Measurements from ENCODE around the gene AUTS2.

Gene AUTS2

DNA sequence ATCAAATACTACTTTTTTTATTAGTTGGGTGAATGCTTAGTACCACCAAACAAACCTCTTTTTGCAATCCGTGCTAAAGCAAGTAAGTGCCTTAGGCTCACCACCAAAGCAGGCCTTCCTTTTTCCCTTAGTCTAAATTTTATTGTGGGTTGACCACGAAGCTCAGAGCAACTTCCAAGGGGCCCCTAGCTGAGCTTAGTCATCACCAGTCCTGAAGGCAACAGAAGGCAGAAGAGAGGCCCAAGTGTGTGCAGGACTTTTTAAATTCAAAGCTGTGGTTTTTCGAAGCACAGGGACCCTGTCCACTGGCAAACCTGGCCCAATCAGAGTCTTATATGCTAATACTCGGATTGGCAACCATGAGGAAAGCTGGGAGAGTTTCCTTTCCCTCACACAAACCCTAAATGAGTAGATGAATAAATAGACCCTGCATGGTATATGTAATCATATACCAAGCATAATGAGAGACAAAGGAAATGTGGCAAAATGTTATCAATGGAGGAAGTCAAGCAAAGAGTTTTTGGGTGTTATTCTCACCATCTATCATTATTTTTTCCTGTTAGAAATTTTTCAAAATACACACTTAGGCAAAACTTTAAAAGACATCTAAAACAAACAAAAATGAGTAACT lies 1080.5 kb downstream of the AUTS2 start:
- H3K27ac ChIP-seq (ENCODE audit: low read depth, low read length): no peak overlapping the region
- H3F3A ChIP-seq (ENCODE audit: insufficient read depth): no peaks in the 10 kb centered on the region
- no peaks in the 10 kb centered on the region for H4K20me1 ChIP-seq (ENCODE audit: low read depth, low read length)
- no peak overlapping the region for H3K4me2 ChIP-seq (ENCODE audit: low read depth, low read length, poor library complexity, severe bottlenecking)
- no peaks in the 10 kb centered on the region for H3K9me2 ChIP-seq (replicated peaks; ENCODE audit: insufficient read depth, low read length)
- no peak for TF ChIP-seq EZH2phosphoT487 (conservative IDR thresholded peaks at IDR 0.05; ENCODE audit: low read length)
- TF ChIP-seq CTCF (IDR thresholded peaks at IDR 0.05; ENCODE audit: insufficient read depth, low read length, poor library complexity, severe bottlenecking): no peak
- no peak overlapping the region for H3K9ac ChIP-seq (ENCODE audit: low read length)
- no peaks in the 10 kb centered on the region for H3K9me3 ChIP-seq (ENCODE audit: insufficient read depth, low read length)
- H3K4me3 ChIP-seq (ENCODE audit: insufficient read depth, low read length, poor library complexity, severe bottlenecking): no peak overlapping the region
- no peak overlapping the region for H2AFZ ChIP-seq (ENCODE audit: low read depth, low read length, severe bottlenecking)
- no peaks in the 10 kb centered on the region for H3K79me2 ChIP-seq (ENCODE audit: insufficient read depth, low read length)
- H3K27me3 ChIP-seq (ENCODE audit: low read length): no peaks in the 10 kb centered on the region
- no peaks in the 10 kb centered on the region for H3K36me3 ChIP-seq (ENCODE audit: low read length)

DNA sequence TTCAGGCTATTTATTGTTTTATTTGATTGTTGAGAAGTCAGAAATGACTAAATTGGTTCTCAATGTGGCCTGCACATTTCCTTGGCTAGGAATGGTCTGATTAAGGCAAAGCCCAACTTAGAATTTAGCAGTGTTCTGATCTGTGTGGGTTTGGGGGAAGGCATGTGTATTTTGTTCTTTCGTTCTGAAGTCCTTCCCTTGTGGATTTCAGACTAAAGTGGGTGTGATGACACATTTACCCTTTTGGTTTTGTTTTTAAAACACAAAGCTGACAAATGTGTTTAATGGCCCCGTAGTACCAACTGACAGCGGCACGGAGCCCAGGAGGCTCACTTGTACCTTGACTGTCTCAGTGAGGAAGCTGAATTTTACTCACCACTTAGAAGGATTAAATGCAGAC lies 1081.4 kb downstream of the AUTS2 start:
- no peaks in the 10 kb centered on the region for H3K9me2 ChIP-seq (replicated peaks; ENCODE audit: insufficient read depth, low read length)
- H2AFZ ChIP-seq (ENCODE audit: low read depth, low read length, severe bottlenecking): no peak overlapping the region
- no peak overlapping the region for H3K4me2 ChIP-seq (ENCODE audit: low read depth, low read length, poor library complexity, severe bottlenecking)
- H3F3A ChIP-seq (ENCODE audit: insufficient read depth): no peaks in the 10 kb centered on the region
- H3K36me3 ChIP-seq (ENCODE audit: low read length): no peaks in the 10 kb centered on the region
- H3K27me3 ChIP-seq (ENCODE audit: low read length): no peaks in the 10 kb centered on the region
- TF ChIP-seq CTCF (IDR thresholded peaks at IDR 0.05; ENCODE audit: insufficient read depth, low read length, poor library complexity, severe bottlenecking): no peak
- TF ChIP-seq EZH2phosphoT487 (conservative IDR thresholded peaks at IDR 0.05; ENCODE audit: low read length): no peak
- no peak overlapping the region for H3K4me3 ChIP-seq (ENCODE audit: insufficient read depth, low read length, poor library complexity, severe bottlenecking)
- no peaks in the 10 kb centered on the region for H4K20me1 ChIP-seq (ENCODE audit: low read depth, low read length)
- no peaks in the 10 kb centered on the region for H3K79me2 ChIP-seq (ENCODE audit: insufficient read depth, low read length)
- no peak overlapping the region for H3K27ac ChIP-seq (ENCODE audit: low read depth, low read length)
- H3K9ac ChIP-seq (ENCODE audit: low read length): no peak overlapping the region
- no peaks in the 10 kb centered on the region for H3K9me3 ChIP-seq (ENCODE audit: insufficient read depth, low read length)

- no peak overlapping the region for H2AFZ ChIP-seq (ENCODE audit: low read depth, low read length, severe bottlenecking)
- no peak overlapping the region for H3K9ac ChIP-seq (ENCODE audit: low read length)
- H3K27me3 ChIP-seq (ENCODE audit: low read length): no peaks in the 10 kb centered on the region
- H3K9me3 ChIP-seq (ENCODE audit: insufficient read depth, low read length): no peaks in the 10 kb centered on the region
- H3K9me2 ChIP-seq (replicated peaks; ENCODE audit: insufficient read depth, low read length): no peaks in the 10 kb centered on the region
- no peaks in the 10 kb centered on the region for H3K36me3 ChIP-seq (ENCODE audit: low read length)
- H3F3A ChIP-seq (ENCODE audit: insufficient read depth): no peaks in the 10 kb centered on the region
- H3K4me2 ChIP-seq (ENCODE audit: low read depth, low read length, poor library complexity, severe bottlenecking): no peak overlapping the region
- no peak overlapping the region for H3K4me3 ChIP-seq (ENCODE audit: insufficient read depth, low read length, poor library complexity, severe bottlenecking)
- H3K79me2 ChIP-seq (ENCODE audit: insufficient read depth, low read length): no peaks in the 10 kb centered on the region
- no peak for TF ChIP-seq CTCF (IDR thresholded peaks at IDR 0.05; ENCODE audit: insufficient read depth, low read length, poor library complexity, severe bottlenecking)
- TF ChIP-seq EZH2phosphoT487 (conservative IDR thresholded peaks at IDR 0.05; ENCODE audit: low read length): no peak
- H4K20me1 ChIP-seq (ENCODE audit: low read depth, low read length): no peaks in the 10 kb centered on the region
- no peak overlapping the region for H3K27ac ChIP-seq (ENCODE audit: low read depth, low read length)
These were observed 1082.0 kb downstream of the AUTS2 start for GRCh38 chr7:70680306-70680705.

Measured in SU-DHL-6 (cell line).